HFFc6 (cell line): ENCODE results near the gene SCN1B. TPM values are rescaled to one million over a fixed set of nuclear protein-coding genes. Genes with fewer than 3 reads are reported as not detected.

Experiments used
- DNase-seq: peaks from one replicate; pipeline ENCODE4 v3.0.0-alpha.2; 2018
- H3K27ac Mint-ChIP-seq: 2 replicates; pipeline ENCODE4 v1.8.0; 2020; ENCODE audit warnings: mild to moderate bottlenecking, mixed read lengths
- H3K27me3 Mint-ChIP-seq: 2 replicates; pipeline ENCODE4 v1.8.0; 2021; ENCODE audit warnings: mild to moderate bottlenecking, moderate library complexity, mixed read lengths; ENCODE audit not compliant: insufficient read depth
- H3K36me3 Mint-ChIP-seq: 2 replicates; pipeline ENCODE4 v1.8.0; 2021; ENCODE audit warnings: low read depth, mixed read lengths
- H3K4me1 Mint-ChIP-seq: 2 replicates; pipeline ENCODE4 v1.8.0; 2020; ENCODE audit warnings: low read depth, mixed read lengths
- H3K4me3 Mint-ChIP-seq: 2 replicates; pipeline ENCODE4 v1.8.0; 2020; ENCODE audit warnings: mild to moderate bottlenecking, moderate library complexity, mixed read lengths
- H3K9me3 Mint-ChIP-seq: 2 replicates; pipeline ENCODE4 v1.8.0; 2020; ENCODE audit warnings: mild to moderate bottlenecking, mixed read lengths
- total RNA-seq, 6 experiments: library from RNA; stranded (reverse); fragmentation: NEBNext Ultra II Directional; extraction: Animal tissue kit (Norgen Biotek cat#: 25700); gene quantifications; 2 replicates in 1 of 6; 3 replicates in 5 of 6; pipeline ENCODE4 v1.2.3, GENCODE V29; 2021
- TF ChIP-seq, protein P1 (sequence below): fragments of 200-600 bp; sonication (generic); IDR thresholded peaks from 2 replicates; pipeline ENCODE4 v1.5.0; 2021; ENCODE audit warnings: antibody characterized with exemption, mild to moderate bottlenecking

Gene SCN1B
- total RNA-seq, 6 experiments from 2014 or later = 6.8 to 14.2 (median 12.6) TPM

- Mint-ChIP-seq H3K36me3 (no peaks in the 10 kb centered on the region), H3K27me3 (peaks cover 7% of the 10 kb centered on the region), H3K4me1 (peaks cover 16% of the 10 kb centered on the region), H3K9me3 (no peaks in the 10 kb centered on the region), H3K27ac (no peak overlapping the region), H3K4me3 (no peak overlapping the region)
- DNase-seq = peak; percentile 69
- TF ChIP-seq, protein P1, sequence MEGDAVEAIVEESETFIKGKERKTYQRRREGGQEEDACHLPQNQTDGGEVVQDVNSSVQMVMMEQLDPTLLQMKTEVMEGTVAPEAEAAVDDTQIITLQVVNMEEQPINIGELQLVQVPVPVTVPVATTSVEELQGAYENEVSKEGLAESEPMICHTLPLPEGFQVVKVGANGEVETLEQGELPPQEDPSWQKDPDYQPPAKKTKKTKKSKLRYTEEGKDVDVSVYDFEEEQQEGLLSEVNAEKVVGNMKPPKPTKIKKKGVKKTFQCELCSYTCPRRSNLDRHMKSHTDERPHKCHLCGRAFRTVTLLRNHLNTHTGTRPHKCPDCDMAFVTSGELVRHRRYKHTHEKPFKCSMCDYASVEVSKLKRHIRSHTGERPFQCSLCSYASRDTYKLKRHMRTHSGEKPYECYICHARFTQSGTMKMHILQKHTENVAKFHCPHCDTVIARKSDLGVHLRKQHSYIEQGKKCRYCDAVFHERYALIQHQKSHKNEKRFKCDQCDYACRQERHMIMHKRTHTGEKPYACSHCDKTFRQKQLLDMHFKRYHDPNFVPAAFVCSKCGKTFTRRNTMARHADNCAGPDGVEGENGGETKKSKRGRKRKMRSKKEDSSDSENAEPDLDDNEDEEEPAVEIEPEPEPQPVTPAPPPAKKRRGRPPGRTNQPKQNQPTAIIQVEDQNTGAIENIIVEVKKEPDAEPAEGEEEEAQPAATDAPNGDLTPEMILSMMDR = no peak
Observed at GRCh38 chr19:35061583-35062373, 31.5 kb downstream of the SCN1B start.

DNA sequence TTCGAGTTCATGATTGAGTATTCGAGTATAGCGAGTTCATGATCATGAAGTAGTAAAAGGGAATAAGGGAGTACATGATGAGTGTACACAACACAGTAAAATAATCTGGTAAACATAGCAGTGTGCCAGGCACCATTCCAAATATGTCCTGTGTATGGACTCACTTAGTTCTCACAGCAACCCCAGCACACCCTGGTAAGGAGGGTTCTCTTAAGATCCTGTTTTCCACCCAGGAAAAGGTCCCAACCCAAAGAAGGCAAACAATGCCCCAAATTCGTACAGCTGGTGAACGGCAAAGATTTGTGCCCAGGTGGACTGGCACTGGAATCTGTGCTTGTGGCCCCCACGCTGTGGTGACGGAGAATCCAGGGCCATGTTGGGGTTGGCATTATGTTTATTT is 32.7 kb downstream of the SCN1B start:
- H3K4me3 Mint-ChIP-seq = no peak overlapping the region
- peaks cover 16% of the 10 kb centered on the region for H3K4me1 Mint-ChIP-seq
- no peaks in the 10 kb centered on the region for H3K36me3 Mint-ChIP-seq
- TF ChIP-seq, protein P1 = no peak
- H3K27me3 Mint-ChIP-seq = peaks cover 5% of the 10 kb centered on the region
- no peaks in the 10 kb centered on the region for H3K9me3 Mint-ChIP-seq
- DNase-seq = no peak
- no peak overlapping the region for H3K27ac Mint-ChIP-seq

DNA sequence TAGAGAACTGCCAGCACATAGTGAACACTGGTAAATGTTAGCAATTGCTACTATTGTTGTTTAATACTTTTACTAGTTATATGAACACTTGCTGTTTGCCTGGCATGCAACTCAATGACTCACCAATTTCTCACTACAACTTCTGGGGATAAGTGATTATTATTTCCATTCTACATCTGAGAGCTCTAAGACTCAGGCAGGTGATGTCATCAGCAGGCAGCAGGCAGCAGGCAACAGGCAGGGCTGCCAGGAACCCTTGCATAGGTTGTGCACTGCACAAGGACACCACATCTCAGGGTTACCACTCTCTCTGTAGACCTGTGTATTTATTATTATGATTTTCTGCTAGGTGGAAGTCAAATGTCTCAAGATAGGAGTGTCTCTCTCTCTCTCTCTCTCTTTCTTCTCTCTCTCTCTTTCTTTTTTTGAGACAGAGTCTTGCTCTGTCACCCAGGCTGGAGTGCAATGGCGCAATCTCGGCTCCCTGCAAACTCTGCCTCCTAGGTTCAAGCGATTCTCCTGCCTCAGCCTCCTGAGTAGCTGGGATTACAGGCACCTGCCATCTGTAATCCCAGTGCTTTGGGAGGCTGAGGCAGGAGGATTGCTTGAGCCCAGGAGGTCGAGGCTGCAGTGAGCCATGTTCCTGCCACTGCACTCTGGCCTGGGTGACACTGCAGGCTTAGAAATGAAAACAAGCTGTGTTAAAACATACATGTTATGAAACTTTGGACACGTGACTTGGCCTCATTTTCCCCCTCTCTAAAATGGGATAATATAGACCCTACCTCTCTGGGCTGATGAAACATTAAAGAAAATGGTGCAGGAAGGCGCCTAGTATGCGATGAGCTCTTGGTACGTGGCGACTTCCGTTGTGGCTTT is 33.9 kb downstream of the SCN1B start:
- Mint-ChIP-seq H3K9me3 (no peaks in the 10 kb centered on the region), H3K27ac (no peak overlapping the region; the same call in 1 of the 2 replicates), H3K27me3 (peaks cover 7% of the 10 kb centered on the region), H3K4me3 (no peak overlapping the region), H3K36me3 (no peaks in the 10 kb centered on the region), H3K4me1 (peaks cover 28% of the 10 kb centered on the region)
- DNase-seq = peak; percentile 75
- TF ChIP-seq, protein P1 = no peak

DNA sequence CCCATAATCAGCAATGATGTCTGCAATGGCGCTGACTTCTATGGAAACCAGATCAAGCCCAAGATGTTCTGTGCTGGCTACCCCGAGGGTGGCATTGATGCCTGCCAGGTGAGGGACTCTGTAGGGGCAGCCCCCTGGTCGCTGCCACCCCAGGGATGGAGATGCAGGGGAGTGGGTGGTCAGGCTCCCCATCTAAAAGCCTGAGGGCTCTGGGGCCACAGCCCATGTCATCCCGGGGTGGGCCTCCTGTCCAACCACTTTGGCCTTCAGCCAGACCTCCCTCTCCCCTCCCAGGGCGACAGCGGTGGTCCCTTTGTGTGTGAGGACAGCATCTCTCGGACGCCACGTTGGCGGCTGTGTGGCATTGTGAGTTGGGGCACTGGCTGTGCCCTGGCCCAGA is 35.3 kb downstream of the SCN1B start:
- no peak for DNase-seq
- Mint-ChIP-seq H3K27me3 (peaks cover 6% of the 10 kb centered on the region), H3K36me3 (peaks cover 4% of the 10 kb centered on the region; the same call in 1 of the 2 replicates)

GRCh38 chr19:35066121-35066520 is 35.9 kb downstream of the SCN1B start:
- H3K4me1 Mint-ChIP-seq = peaks cover 35% of the 10 kb centered on the region
- DNase-seq = no peak
- peaks cover 6% of the 10 kb centered on the region; the same call in 1 of the 2 replicates for H3K36me3 Mint-ChIP-seq
- H3K9me3 Mint-ChIP-seq = peaks cover 4% of the 10 kb centered on the region; the same call in 1 of the 2 replicates
- no peak overlapping the region for H3K4me3 Mint-ChIP-seq
- no peak overlapping the region for H3K27ac Mint-ChIP-seq
- TF ChIP-seq, protein P1 = no peak
- peaks cover 6% of the 10 kb centered on the region for H3K27me3 Mint-ChIP-seq

More for the DNA sequence above, 35.3 kb downstream of the SCN1B start:
- Mint-ChIP-seq H3K4me3 (no peak overlapping the region), H3K27ac (no peak overlapping the region), H3K9me3 (peaks cover 4% of the 10 kb centered on the region; the same call in 1 of the 2 replicates), H3K4me1 (peaks cover 35% of the 10 kb centered on the region)
- TF ChIP-seq, protein P1 = no peak
